Esophagus muscularis mucosa (tissue), 4 donors: ENCODE measurements around the gene JARID2. TPM values are rescaled to one million over a fixed set of nuclear protein-coding genes. Genes with fewer than 3 reads are reported as not detected.

Source experiments
- DNase-seq: peaks from one replicate; pipeline ENCODE4 v3.0.0-alpha.2; 2017; ENCODE audit errors: extremely low spot score
- H3K27ac ChIP-seq, 4 donors: fragments of 200-600 bp; sonication (generic); replicated peaks in 1 of 4; 1 replicate in 3 of 4; 2 replicates in 1 of 4; pipeline ENCODE4 v1.5.1; 2016 to 2019; ENCODE audit warnings: mild to moderate bottlenecking in 1 of 4
- H3K27me3 ChIP-seq, 4 donors: fragments of 200-600 bp; sonication (generic); one replicate each; pipeline versions ENCODE4 v1.5.1 to v1.6.0; 2016 to 2019
- H3K36me3 ChIP-seq, 4 donors: fragments of 200-600 bp; sonication (generic); one replicate each; pipeline ENCODE4 v1.5.1; 2016 to 2019
- H3K4me1 ChIP-seq, 4 donors: fragments of 200-600 bp; sonication (generic); one replicate each; pipeline ENCODE4 v1.5.1; 2016 to 2019
- H3K4me3 ChIP-seq, 4 donors: fragments of 200-600 bp; sonication (generic); 1 replicate in 2 of 4; 2 replicates in 2 of 4; pipeline ENCODE4 v1.5.1; 2016 to 2019; ENCODE audit warnings: mild to moderate bottlenecking in 4 of 4, moderate library complexity in 1 of 4
- H3K9me3 ChIP-seq, 4 donors: fragments of 200-600 bp; sonication (generic); 1 replicate in 3 of 4; 2 replicates in 1 of 4; pipeline ENCODE4 v1.5.1; 2016 to 2019
- EP300 ChIP-seq: sonication (generic); formaldehyde crosslinking; IDR thresholded peaks from one replicate; pipeline ENCODE4 v1.6.1; 2017; ENCODE audit warnings: antibody characterized with exemption
- POLR2A ChIP-seq: fragments of 450-650 bp; IDR thresholded peaks from one replicate; pipeline ENCODE4 v1.6.1; 2017; ENCODE audit warnings: antibody characterized with exemption, moderate library complexity, mild to moderate bottlenecking, low read depth
- POLR2AphosphoS5 ChIP-seq, 2 donors: sonication (generic); formaldehyde crosslinking; IDR thresholded peaks; one replicate each; pipeline ENCODE4 v1.6.1; 2017; ENCODE audit warnings: antibody characterized with exemption in 2 of 2
- WGBS: methylation state at CpG from one replicate; pipeline ENCODE4 v1.1.5; 2018; 5-methylcytosine and 5-hydroxymethylcytosine counted together
- intact Hi-C: fragments of 100-400 bp; cut with DNase I; formaldehyde crosslinking; loops from one replicate; pipeline ENCODE4 v1.15.1; 2023
- total RNA-seq, 4 donors: library from RNA; depleted of rRNA; stranded (reverse); fragments of >200 nt; gene quantifications; one replicate each; pipeline versions ENCODE4 v1.1.0 to v1.2.1, GENCODE V29; 2016
- TF ChIP-seq, protein P1 (sequence below), 3 experiments: fragments of 200-600 bp in 2 of 3; fragments of 450-650 bp in 1 of 3; sonication (generic) in 2 of 3; IDR thresholded peaks; one replicate each; pipeline ENCODE4 v1.5.1; 2017 to 2019; ENCODE audit warnings: antibody characterized with exemption in 3 of 3, mild to moderate bottlenecking in 2 of 3, moderate library complexity in 1 of 3

Gene JARID2
- total RNA-seq, 4 donors from 2014 or later = 5.8 to 10.4 (median 8.1) TPM

DNA sequence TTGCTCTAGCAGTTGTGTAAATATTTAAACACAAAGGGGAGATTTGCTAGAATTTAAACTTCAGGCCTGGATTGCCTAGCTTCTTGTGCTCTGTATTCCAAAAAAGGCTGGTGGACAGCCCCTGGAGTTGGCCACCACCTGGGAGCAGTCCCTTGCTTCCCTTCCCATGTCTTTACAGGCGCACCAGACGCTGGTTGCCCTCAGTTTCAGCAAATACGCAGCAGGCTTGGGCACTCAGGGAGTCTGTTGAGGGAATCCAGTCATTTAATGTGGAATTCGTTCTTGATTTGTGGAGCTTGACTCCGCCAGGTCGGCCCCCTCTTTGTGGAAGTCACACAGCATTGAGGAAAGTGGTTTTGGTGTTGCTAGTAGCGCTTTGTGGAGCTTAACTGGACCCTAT is 260.2 kb downstream of the JARID2 start:
- 97% methylated on average over 7 of the region's 7 CpGs for WGBS
- peaks cover 5 to 57% (median 37%) of the 10 kb centered on the region in 4 donors for H3K36me3 ChIP-seq
- H3K4me1 ChIP-seq = peaks cover 43 to 54% (median 48%) of the 10 kb centered on the region in 4 donors
- no peak overlapping the region for H3K4me3 ChIP-seq
- intact Hi-C loops = no loop called here
- H3K27me3 ChIP-seq = no peaks in the 10 kb centered on the region
- no peak for DNase-seq
- no peak for TF ChIP-seq POLR2AphosphoS5 (IDR thresholded peaks at IDR 0.05)
- TF ChIP-seq, protein P1, sequence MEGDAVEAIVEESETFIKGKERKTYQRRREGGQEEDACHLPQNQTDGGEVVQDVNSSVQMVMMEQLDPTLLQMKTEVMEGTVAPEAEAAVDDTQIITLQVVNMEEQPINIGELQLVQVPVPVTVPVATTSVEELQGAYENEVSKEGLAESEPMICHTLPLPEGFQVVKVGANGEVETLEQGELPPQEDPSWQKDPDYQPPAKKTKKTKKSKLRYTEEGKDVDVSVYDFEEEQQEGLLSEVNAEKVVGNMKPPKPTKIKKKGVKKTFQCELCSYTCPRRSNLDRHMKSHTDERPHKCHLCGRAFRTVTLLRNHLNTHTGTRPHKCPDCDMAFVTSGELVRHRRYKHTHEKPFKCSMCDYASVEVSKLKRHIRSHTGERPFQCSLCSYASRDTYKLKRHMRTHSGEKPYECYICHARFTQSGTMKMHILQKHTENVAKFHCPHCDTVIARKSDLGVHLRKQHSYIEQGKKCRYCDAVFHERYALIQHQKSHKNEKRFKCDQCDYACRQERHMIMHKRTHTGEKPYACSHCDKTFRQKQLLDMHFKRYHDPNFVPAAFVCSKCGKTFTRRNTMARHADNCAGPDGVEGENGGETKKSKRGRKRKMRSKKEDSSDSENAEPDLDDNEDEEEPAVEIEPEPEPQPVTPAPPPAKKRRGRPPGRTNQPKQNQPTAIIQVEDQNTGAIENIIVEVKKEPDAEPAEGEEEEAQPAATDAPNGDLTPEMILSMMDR (IDR thresholded peaks at IDR 0.05) = no peak
- no peak for TF ChIP-seq POLR2A
- no peak for TF ChIP-seq EP300
- H3K27ac ChIP-seq = no peak overlapping the region
- no peaks in the 10 kb centered on the region for H3K9me3 ChIP-seq

DNA sequence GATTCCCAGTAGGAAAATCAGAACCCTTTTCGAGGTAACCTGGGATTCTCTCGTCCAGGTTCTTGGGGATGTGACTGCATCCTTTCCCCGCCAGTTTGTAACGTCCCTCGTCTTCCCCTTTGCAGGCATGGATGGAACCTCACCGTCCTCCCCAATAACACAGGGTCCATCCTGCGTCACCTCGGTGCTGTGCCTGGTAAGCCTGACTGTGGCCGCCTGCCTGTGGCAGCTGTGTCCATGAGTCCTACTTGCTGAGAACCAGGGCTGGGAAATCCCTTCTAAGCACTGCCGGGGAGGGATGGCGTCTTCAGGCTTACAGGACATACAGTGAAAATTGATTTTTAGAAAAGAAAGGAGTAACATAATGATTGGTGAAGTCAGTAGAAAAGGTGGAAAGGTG is 261.4 kb downstream of the JARID2 start:
- H3K27me3 ChIP-seq = no peaks in the 10 kb centered on the region
- TF ChIP-seq EP300 (no peak), POLR2A (no peak), POLR2AphosphoS5 (IDR thresholded peaks at IDR 0.05) (no peak)
- TF ChIP-seq, protein P1 (IDR thresholded peaks at IDR 0.05) = no peak
- peaks cover 10 to 59% (median 42%) of the 10 kb centered on the region in 4 donors for H3K36me3 ChIP-seq
- H3K4me3 ChIP-seq = no peak overlapping the region
- intact Hi-C loops = no loop called here
- no peak overlapping the region for H3K27ac ChIP-seq
- WGBS = 100% methylated on average over 8 of the region's 11 CpGs
- no peak for DNase-seq
- H3K4me1 ChIP-seq = peaks cover 35 to 46% (median 39%) of the 10 kb centered on the region in 4 donors
- H3K9me3 ChIP-seq = no peaks in the 10 kb centered on the region

DNA sequence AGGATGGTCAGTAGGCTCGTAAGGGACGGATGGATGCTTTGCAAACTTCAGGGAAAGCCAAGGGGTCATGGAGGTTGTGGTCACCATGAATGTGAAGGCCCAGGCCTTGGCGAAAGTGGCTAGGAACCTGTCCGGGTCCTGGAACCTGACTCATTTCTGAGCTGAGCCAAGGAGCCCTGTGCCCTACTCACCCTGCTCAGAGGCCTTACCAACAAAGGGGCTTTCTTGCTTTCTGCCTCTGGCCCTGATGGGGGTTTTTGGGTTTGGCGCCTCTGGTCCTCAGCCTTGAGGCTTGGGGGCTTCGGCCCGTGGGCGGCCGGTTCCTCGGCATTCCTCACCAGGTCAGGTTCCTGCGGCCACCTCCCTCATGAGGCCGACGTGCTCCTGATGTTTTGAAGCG is 261.9 kb downstream of the JARID2 start:
- no peak overlapping the region for H3K4me3 ChIP-seq
- H3K27ac ChIP-seq = no peak overlapping the region
- H3K36me3 ChIP-seq = peaks cover 15 to 62% (median 46%) of the 10 kb centered on the region in 4 donors
- intact Hi-C loops = no loop called here
- no peaks in the 10 kb centered on the region for H3K9me3 ChIP-seq
- WGBS = 90% methylated on average over 14 of the region's 14 CpGs
- peaks cover 30 to 40% (median 34%) of the 10 kb centered on the region in 4 donors for H3K4me1 ChIP-seq
- no peaks in the 10 kb centered on the region for H3K27me3 ChIP-seq
- DNase-seq = no peak
- TF ChIP-seq EP300 (no peak), POLR2A (no peak)
- TF ChIP-seq, protein P1 (IDR thresholded peaks at IDR 0.05) = no peak

DNA sequence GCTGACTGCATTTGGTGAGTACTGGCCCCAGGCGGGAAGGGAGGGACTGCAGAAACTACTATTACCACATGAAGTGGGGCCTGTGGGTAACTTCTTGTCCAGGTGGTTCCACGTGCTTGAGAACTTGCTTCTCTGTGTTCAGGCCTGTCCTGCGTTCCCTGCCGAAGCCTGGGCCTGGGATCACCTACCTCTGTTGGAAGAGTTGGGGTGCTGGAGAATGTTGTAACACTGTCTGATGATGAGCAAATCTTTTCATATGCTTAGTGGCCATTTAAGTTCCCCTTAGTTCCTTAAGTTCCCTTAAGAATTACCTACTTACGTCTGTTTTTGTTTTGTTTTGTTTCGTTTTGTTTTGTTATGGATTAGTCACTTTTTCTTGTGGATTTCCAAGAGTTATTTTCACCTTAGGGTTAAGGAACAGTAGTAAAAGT is 262.6 kb downstream of the JARID2 start:
- Histone ChIP-seq H3K4me1 (peaks cover 29 to 36% (median 30%) of the 10 kb centered on the region in 4 donors), H3K9me3 (no peaks in the 10 kb centered on the region), H3K36me3 (peaks cover 21 to 69% (median 53%) of the 10 kb centered on the region in 4 donors), H3K4me3 (no peak overlapping the region), H3K27me3 (no peaks in the 10 kb centered on the region), H3K27ac (no peak overlapping the region)
- TF ChIP-seq EP300 (no peak), POLR2A (no peak), POLR2AphosphoS5 (IDR thresholded peaks at IDR 0.05) (no peak)
- TF ChIP-seq, protein P1 (IDR thresholded peaks at IDR 0.05) = no peak
- DNase-seq = no peak
- WGBS = 90% methylated on average over 6 of the region's 6 CpGs
- intact Hi-C loops = no loop called here

DNA sequence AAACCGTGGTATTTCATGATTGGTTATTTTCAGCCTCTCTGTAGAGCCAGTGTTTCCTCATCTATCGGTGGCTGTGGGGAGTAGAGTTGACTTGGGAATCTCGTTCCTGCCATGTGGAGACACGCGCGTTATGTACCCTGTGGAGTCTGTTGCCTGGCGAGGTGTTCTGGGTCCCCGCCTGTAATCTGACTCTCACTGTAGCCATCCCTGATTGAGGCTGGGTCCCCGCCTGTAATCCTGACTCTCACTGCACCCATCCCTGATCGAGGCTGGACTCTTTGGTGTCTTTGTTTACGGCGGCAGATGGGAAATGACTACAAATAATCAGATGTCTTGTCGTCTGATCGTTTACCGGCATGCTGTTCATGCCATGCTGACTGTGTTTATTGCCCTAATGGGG is 263.1 kb downstream of the JARID2 start:
- no peak for TF ChIP-seq POLR2AphosphoS5 (IDR thresholded peaks at IDR 0.05)
- TF ChIP-seq POLR2A = no peak
- TF ChIP-seq, protein P1 (IDR thresholded peaks at IDR 0.05) = no peak
- no peak for TF ChIP-seq EP300
- no peaks in the 10 kb centered on the region for H3K9me3 ChIP-seq
- intact Hi-C loops = no loop called here
- H3K36me3 ChIP-seq = peaks cover 24 to 73% (median 58%) of the 10 kb centered on the region in 4 donors
- H3K4me1 ChIP-seq = peaks cover 24 to 33% (median 25%) of the 10 kb centered on the region in 4 donors
- H3K4me3 ChIP-seq = no peak overlapping the region
- no peak overlapping the region for H3K27ac ChIP-seq
- 86% methylated on average over 14 of the region's 15 CpGs for WGBS
- DNase-seq = no peak
- H3K27me3 ChIP-seq = no peaks in the 10 kb centered on the region
